Activated CD4-positive, alpha-beta T cell treated with anti-CD3 and anti-CD28 coated beads, Interleukin-2, amount 50 U/mL, for 48 hours (primary cell): ENCODE data around the gene MLNR.

Experiments used
- DNase-seq, 2 experiments: peaks; one replicate each; pipeline ENCODE4 v3.0.0-alpha.2; 2020

MLNR gene

DNA sequence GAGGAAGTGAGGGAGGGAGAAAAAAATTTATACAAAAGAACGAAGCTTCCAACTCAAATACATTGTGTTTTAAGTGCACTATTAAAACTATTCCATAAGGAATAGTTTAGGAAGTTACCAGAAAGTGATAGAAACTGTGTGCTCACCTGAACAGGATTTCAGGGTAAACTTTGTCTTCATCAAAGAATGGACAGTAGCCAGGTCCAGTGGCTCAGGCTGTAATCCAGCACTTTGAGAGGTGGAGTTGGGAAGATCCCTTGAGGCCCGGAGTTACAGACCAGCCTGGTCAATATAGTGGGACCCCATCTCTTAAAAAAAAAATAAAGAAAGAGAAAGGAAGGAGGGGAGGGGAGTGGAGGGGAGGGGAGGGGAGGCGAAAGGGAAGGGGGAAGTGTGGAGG, 14.6 kb downstream of the MLNR start:
- DNase-seq: no peak

DNA sequence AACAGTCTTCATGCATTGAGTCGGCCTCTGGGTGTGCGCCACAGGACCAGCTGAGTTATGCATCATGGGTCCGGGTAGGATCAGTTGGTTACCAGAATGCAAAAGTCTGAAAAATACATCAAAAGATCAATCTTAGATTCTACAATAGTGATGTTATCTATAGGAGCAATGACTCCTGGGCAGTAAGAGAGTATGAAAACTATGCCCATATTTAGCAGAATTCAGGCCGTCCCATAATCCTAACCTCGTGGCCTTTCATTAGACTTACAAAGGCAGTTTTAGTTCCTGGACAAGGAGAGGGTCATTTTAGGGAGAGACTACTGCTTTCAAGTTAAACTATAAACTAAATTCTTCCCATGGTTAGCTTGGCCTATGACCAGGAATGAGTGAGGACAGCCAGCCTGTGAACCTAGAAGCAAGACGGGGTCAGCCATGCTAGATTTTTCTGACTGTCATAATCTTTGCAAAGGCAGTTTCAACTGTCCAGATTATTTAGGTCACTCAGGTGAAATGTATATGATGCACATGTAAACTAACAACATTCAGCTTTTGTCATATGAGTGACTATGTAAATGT, 15.8 kb downstream of the MLNR start:
- DNase-seq: no peak

GRCh38 chr13:49238621-49239020, 18.5 kb downstream of the MLNR start:
- DNase-seq: no peak

GRCh38 chr13:49240017-49240416, 19.9 kb downstream of the MLNR start:
- peak; percentile 45 to 59 for DNase-seq

DNA sequence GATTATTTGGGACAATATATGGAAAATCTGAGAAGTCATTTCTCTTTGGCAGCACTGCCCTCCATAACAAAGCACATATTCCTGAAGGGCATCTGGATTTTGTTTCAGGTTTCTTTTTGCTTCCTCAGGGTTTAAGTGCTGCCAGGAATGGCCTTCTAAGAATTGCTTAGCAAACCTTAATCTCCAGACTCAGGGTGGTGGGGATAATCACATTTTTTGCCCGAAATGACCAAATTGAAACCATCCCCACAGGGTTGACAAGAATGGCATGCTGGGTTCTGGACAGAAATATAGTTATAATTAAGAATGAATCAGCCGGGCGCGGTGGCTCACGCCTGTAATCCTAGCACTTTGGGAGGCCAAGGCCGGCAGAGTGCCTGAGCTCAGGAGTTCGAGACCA, 21.2 kb downstream of the MLNR start:
- DNase-seq: no peak

GRCh38 chr13:49245101-49245500, 25.0 kb downstream of the MLNR start:
- DNase-seq: no peak

GRCh38 chr13:49246850-49247642, 26.9 kb downstream of the MLNR start:
- no peak for DNase-seq

DNA sequence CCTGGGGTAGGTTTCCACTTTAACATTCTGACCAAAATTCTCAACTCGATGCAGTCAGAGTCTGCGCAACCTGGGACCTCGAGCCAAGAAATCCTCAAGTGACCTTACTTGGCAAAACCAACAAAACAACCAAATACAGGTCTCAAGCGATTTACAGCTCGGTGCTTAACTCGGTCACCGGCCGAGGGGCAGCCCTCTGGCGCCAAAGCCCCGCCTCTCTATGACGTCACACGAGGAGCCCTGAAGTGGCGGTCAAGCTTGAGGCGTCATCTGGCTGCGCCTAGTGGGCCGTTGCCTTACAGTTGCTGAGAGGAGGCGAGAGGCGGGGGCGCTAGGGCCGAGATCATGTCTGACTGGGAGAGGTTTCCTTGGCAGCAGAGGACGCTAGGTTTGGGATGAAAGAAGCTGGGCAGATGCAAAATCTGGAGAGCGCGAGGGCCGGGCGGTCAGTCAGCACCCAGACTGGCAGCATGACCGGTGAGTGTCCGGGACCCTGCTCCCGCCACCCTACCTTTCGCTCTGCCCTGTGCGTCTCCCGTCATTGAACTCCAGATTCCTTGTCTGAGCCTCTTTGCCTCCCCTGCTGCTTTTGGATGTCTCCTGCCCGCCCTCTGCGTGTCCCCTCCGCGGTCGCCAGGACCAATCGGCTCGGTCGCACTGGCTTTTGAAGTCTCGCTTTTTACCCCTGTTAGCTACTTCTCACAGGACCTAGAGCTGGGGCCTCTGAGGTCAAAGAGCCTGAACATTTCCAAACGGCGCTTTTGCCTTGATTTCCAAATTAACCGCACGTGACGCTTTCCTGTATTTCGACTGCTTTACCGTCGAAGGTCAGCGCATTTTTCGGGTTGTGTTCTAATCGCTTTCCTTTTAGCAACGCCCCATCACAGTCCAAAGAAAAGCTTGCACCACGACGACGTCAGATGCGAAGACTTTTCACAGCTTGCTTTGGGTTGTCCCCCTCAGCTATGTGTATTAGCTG, 27.8 kb downstream of the MLNR start, which contains the start of gene CDADC1:
Gene CDADC1 (plus strand): TSS at position 283 of the 979 bp plus-strand sequence. CDS start 113 bp downstream, at position 396.
- peak; percentile 98 to 99 for DNase-seq

GRCh38 chr13:49248622-49249002, 28.5 kb downstream of the MLNR start:
- no peak for DNase-seq

DNA sequence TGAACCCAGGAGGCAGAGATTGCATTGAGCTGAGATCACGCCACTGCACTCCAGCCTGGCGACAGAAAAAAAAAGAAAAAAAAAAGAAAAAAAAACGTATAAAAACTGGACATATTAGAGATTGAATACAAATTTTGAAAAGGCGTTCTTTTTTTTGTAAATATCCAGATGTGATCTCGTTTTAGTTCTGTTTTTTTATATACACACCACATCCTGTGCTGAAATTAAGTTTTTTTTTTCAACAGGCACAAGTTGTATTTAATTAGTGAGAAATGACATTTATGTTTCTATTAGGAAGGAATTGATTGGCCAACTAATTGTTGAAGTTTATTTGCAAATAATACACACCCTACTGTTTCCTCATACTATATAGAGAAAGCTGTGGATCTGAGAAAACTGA, 31.2 kb downstream of the MLNR start:
- DNase-seq: no peak

GRCh38 chr13:49253310-49253709, 33.2 kb downstream of the MLNR start:
- no peak for DNase-seq

- no peak for DNase-seq
Measured at GRCh38 chr13:49254007-49254406, 33.9 kb downstream of the MLNR start.

GRCh38 chr13:49256841-49257240, 36.7 kb downstream of the MLNR start:
- DNase-seq: no peak

- no peak for DNase-seq
Measured at GRCh38 chr13:49258089-49258796, 38.1 kb downstream of the MLNR start.

- no peak for DNase-seq
Measured at GRCh38 chr13:49259586-49259985, 39.4 kb downstream of the MLNR start.

- DNase-seq: no peak
Measured at GRCh38 chr13:49262634-49263033, 42.5 kb downstream of the MLNR start.

DNA sequence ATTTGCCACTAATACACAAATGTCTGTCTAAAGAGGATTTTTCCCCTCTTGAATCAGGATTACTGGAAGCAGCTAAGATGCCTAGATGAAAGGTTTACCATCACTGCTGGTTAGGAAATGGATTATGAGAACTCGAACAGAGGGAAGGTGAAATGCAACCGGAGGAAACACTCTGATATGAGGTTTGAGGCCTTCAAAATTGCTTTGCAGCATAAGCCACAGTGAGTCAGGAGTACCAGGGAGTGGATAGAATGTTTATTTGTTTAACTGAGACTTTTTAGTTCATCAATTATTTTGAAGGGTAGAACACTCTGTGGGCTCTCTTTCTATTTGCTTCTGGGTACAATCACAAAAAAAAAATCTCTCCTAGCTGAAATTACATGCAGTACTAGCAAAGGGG, 45.7 kb downstream of the MLNR start:
- no peak for DNase-seq

GRCh38 chr13:49271264-49271663, 51.1 kb downstream of the MLNR start:
- no peak for DNase-seq
